Effector memory CD8-positive, alpha-beta T cell (primary cell): ENCODE measurements around the gene TBXAS1.

ENCODE experiments used
- ATAC-seq: fragments of 150-1000 bp; cut with Tn5 transposase; replicated peaks from 2 replicates; pipeline ENCODE4 v1.10.0; 2021; ENCODE audit warnings: mild to moderate bottlenecking, moderate library complexity
- DNase-seq, 3 experiments: peaks; one replicate each; pipeline ENCODE4 v3.0.0; 2021
- H3K27ac Mint-ChIP-seq, 2 donors: one replicate each; pipeline ENCODE4 v1.8.0; 2022; ENCODE audit warnings: mild to moderate bottlenecking in 2 of 2, mixed read lengths in 2 of 2, moderate library complexity in 2 of 2
- H3K27me3 Mint-ChIP-seq, 2 donors: one replicate each; pipeline ENCODE4 v1.8.0; 2022; ENCODE audit warnings: mixed read lengths in 2 of 2
- H3K36me3 Mint-ChIP-seq: one replicate; pipeline ENCODE4 v1.8.0; 2022; ENCODE audit warnings: mild to moderate bottlenecking, moderate library complexity, mixed read lengths; ENCODE audit not compliant: insufficient read depth
- H3K4me1 Mint-ChIP-seq, 2 donors: one replicate each; pipeline ENCODE4 v1.8.0; 2022; ENCODE audit warnings: low read depth in 2 of 2, mixed read lengths in 2 of 2
- H3K4me3 Mint-ChIP-seq, 2 donors: one replicate each; pipeline ENCODE4 v1.8.0; 2022; ENCODE audit warnings: mild to moderate bottlenecking in 2 of 2, mixed read lengths in 2 of 2, moderate library complexity in 2 of 2
- H3K9me3 Mint-ChIP-seq, 2 donors: one replicate each; pipeline ENCODE4 v1.8.0; 2022; ENCODE audit warnings: mixed read lengths in 2 of 2

TBXAS1 gene

DNA sequence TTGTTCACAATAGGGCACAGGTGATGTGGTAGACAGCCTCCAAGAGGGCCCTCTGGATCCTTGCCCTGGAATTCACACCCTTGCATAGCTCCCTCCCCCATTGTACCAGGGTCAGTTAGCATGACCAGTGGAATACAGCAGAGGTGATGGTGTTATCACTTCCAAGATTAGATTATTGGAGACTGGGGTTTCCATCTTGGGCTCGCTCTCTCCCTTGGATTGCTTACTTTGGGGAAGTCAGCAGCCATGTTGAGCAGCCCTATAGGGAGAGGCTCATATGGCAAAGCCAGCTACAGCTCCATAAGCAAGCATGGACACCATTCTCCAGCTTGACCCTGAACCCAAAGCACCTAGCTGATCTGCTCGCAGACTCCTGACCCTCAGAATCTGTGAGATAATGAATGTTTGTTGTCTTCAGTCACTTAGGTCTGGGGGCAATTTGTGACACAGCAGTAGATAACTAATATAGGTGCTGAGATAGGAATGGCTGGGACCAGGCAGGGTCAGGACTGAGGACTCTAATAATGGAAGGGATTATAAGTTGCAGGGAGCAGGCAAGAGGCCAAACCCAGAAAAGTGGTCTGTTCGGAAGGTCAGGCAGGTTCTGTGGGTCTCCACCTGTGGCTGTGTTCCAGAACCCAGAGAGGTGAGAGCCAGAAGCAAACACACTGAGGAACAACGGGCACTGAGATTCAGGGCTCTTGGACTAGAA is 22.9 kb downstream of the TBXAS1 start:
- H3K27ac Mint-ChIP-seq, result no peak overlapping the region
- no peak overlapping the region for H3K4me3 Mint-ChIP-seq
- DNase-seq (no peak), ATAC-seq (no peak)
- H3K27me3 Mint-ChIP-seq, result peaks cover 0 to 6% of the 10 kb centered on the region in 2 donors
- peaks cover 12 to 15% of the 10 kb centered on the region in 2 donors for H3K4me1 Mint-ChIP-seq
- no peaks in the 10 kb centered on the region for H3K9me3 Mint-ChIP-seq
- no peaks in the 10 kb centered on the region for H3K36me3 Mint-ChIP-seq

DNA sequence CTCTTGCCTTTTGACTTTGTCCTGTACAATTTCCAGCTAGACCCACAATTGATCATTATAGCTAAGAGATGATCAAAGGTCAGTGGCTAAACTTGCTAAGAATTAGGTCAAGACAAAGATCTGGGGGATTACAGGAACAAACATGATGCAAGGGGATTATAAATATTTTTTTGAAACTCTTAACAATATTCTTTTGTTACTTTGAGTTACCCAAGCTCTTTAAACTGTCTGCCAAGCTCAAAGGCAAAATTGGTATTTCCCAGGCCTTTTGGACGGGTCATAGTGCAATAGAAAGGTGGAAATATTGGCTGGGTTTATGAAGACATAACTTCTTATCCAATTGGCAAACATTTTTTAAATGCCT is 23.4 kb downstream of the TBXAS1 start:
- DNase-seq, result no peak
- Mint-ChIP-seq H3K9me3 (no peaks in the 10 kb centered on the region), H3K27me3 (peaks cover 0 to 6% of the 10 kb centered on the region in 2 donors), H3K4me3 (no peak overlapping the region), H3K27ac (no peak overlapping the region), H3K36me3 (no peaks in the 10 kb centered on the region), H3K4me1 (peaks cover 12 to 15% of the 10 kb centered on the region in 2 donors)
- no peak for ATAC-seq

DNA sequence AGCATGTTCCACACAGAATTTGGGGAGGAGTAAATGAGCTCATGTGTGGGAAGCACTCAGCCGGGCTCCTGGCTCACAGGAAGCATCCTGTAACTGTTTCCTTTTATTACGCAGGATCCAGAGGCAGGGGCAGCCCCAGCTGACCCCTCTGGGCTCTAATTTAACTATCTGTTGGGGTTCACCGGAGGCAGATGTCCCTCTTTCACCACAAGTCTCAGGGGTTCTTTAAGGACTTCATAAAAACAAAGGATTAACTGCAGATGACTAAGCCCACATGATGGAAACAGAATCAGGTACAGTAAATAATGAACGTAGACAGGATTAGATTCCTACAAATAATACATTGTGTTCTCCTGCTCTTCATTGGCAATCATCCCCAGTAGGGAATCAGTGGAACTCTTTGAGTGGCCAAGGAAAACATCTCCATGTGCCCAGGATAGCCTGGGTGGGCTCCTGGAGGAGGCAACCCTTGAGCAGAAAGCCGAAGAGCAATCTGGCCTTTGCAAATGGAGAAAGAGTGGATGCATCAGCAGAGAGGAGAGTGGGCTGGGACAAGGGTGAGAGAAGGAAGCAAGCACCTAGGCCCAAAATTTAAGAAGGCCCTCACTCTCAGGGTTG is 24.6 kb downstream of the TBXAS1 start:
- no peaks in the 10 kb centered on the region for H3K36me3 Mint-ChIP-seq
- ATAC-seq, result no peak
- H3K4me1 Mint-ChIP-seq, result peaks cover 12 to 15% of the 10 kb centered on the region in 2 donors
- no peak for DNase-seq
- peak overlapping the region in 1 of 2 donors; percentile 35 for H3K27ac Mint-ChIP-seq
- H3K27me3 Mint-ChIP-seq, result peaks cover 0 to 6% of the 10 kb centered on the region in 2 donors
- H3K9me3 Mint-ChIP-seq, result no peaks in the 10 kb centered on the region
- H3K4me3 Mint-ChIP-seq, result no peak overlapping the region

DNA sequence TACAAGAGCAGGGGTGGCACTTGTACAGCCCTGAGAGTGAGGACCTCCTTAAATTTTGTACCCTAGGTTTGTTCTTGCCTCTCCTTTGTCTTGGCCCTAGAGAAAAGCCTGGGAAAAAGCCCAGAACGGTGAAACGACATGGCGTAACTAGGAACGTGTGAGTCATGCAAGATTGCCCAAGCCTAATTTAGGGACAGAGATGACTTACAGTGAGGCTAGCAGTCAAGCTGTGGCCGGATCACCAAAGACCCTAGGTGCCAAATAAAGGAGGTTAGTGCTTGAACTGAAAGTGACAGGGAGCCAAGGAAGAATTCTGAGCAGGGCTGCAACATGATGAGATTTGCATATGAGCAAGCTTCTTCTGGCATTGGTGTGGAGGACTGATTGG is 25.1 kb downstream of the TBXAS1 start:
- Mint-ChIP-seq H3K27me3 (peaks cover 0 to 4% of the 10 kb centered on the region in 2 donors), H3K4me3 (peak overlapping the region in 1 of 2 donors; percentile 1), H3K4me1 (peaks cover 12 to 15% of the 10 kb centered on the region in 2 donors), H3K27ac (peak overlapping the region in 1 of 2 donors; percentile 76), H3K36me3 (no peaks in the 10 kb centered on the region), H3K9me3 (no peaks in the 10 kb centered on the region)
- ATAC-seq (no peak), DNase-seq (no peak)

DNA sequence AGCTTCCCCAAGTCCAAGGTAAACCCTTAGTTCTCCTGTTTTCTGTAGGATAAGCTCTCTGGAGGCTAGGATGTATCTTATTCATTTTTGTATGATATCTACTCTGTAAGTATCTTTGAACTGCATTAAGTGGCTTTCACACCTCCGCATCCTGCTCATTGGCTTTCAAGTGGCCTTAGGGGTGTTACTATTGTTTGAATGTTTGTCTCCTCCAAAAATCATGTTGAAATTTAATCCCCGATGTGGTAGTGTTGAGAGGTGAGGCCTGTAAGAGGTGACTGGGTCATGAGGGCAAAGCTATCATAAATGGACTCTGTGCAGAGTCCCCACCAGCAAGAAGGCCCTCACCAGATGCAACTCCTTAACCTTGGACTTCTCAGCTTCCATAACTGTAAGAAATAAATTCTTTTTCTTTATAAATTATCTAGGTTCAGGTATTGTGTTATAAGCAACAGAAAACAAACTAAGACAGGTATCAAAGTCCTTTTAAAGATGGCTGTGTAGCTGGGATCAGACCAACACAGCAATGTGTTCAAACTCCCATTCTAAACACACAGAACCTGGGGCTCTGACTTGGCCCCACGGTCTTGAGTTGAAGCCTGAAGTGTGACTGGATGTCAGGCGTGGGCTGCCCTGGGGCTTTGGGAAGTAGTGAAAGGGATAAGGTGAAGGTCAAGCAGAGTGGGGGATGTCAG is 25.9 kb downstream of the TBXAS1 start:
- peaks cover 12 to 15% of the 10 kb centered on the region in 2 donors for H3K4me1 Mint-ChIP-seq
- ATAC-seq (peak; percentile 69), DNase-seq (no peak)
- peak overlapping the region in 1 of 2 donors; percentile 15 for H3K4me3 Mint-ChIP-seq
- H3K36me3 Mint-ChIP-seq, result no peaks in the 10 kb centered on the region
- no peaks in the 10 kb centered on the region for H3K27me3 Mint-ChIP-seq
- peak overlapping the region; percentile 32 to 76 for H3K27ac Mint-ChIP-seq
- H3K9me3 Mint-ChIP-seq, result no peaks in the 10 kb centered on the region

DNA sequence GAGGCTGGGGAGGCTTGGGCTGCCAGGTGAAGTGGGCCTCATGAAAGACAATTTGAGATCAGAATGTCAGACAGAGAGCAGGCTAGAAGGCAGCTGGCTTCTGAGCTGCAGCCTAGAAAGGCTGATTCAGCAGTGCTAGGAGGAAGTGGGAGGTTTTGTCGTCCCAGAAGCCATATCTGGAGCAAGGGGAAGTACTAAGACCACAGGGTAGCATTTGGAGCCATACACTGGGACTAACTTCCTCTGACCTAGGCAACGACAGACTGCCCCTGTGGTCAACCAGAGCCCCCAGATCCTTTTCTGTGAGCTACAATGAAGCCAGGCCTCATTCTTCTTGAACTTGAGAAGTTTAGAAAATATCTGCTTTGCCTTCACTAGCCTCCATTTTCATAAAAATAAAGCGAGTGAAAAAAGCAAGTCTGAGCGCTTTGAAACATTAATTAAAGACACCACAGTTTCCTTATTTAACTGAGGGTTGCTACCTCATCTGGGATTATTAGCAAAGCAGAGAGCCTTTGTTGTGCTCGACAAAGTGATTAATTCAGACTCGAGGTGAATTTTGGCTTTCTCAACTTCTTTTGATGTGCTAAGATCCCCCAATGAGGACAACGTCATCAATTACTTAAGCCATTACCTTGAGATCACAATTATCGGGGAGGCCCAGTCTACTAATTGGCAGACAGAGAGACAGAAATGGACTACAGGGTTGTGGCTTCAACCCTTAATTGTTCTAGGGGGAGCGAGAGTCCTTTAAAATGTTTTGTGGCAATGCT is 26.6 kb downstream of the TBXAS1 start:
- no peaks in the 10 kb centered on the region for H3K9me3 Mint-ChIP-seq
- H3K36me3 Mint-ChIP-seq, result no peaks in the 10 kb centered on the region
- DNase-seq, result peak in 1 of 3 experiments; percentile 4
- H3K4me1 Mint-ChIP-seq, result peaks cover 12 to 15% of the 10 kb centered on the region in 2 donors
- H3K27me3 Mint-ChIP-seq, result no peaks in the 10 kb centered on the region
- peak overlapping the region in 1 of 2 donors; percentile 15 for H3K4me3 Mint-ChIP-seq
- peak overlapping the region; percentile 56 to 76 for H3K27ac Mint-ChIP-seq
- peak; percentile 83 for ATAC-seq

DNA sequence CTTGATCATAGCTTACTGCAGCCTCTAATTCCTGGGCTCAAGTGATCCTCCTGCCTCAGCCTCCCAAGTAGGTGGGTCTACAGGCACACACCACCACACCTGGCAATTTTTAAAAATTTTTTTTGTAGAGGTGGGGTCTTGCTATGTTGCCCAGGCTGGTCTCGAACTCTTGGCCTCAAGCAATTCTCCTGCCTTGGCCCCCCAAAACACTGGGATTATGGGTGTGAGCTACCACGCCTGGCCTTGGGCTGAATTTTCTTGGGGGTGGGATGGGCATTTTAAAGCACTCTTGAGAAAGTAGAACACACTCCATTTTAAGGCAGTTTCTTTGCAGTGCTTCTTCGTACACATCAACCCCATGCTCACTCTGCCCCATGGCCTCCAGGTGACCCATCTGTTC is 28.7 kb downstream of the TBXAS1 start:
- H3K27ac Mint-ChIP-seq, result no peak overlapping the region
- H3K27me3 Mint-ChIP-seq, result peaks cover 9 to 11% of the 10 kb centered on the region in 2 donors
- H3K9me3 Mint-ChIP-seq, result no peaks in the 10 kb centered on the region
- H3K4me3 Mint-ChIP-seq, result no peak overlapping the region
- H3K4me1 Mint-ChIP-seq, result peaks cover 12 to 15% of the 10 kb centered on the region in 2 donors
- no peaks in the 10 kb centered on the region for H3K36me3 Mint-ChIP-seq
- ATAC-seq (no peak), DNase-seq (no peak)

DNA sequence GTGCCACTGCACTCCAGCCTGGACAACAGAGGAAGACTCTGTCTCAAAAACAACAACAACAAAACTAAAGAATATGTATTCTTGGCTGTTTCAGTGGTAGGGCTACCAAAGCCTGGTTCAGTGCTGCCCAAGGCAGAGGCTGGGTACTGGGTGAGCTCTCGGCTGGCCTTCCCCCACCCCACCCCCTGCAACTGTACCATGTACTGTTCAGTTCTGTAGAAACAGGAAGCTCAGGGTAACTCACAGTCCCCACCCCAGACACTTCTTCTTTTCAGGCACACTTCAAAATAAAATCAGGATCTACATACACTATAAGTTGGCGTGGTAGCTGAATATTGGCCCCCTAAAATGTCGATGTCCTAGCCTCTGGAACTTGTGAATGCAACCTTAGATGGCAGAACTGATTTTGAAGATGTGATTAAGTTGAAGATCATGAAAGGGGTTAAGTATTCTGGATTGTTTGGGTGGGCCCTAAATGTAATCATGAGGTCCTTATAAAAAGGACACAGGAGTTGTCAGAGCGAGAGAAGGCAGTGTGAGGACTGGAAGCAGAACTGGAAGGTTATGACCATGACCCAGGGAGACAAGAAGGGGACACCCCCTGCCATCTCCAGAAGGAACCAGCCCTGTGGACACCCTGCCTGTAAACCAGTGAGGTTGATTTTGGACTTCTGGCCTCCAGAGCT is 31.2 kb downstream of the TBXAS1 start:
- peak; percentile 47 for ATAC-seq
- peaks cover 0 to 7% of the 10 kb centered on the region in 2 donors for H3K9me3 Mint-ChIP-seq
- H3K4me1 Mint-ChIP-seq, result peaks cover 2 to 3% of the 10 kb centered on the region in 2 donors
- peaks cover 22 to 26% of the 10 kb centered on the region in 2 donors for H3K27me3 Mint-ChIP-seq
- no peaks in the 10 kb centered on the region for H3K36me3 Mint-ChIP-seq
- no peak for DNase-seq
- H3K4me3 Mint-ChIP-seq, result no peak overlapping the region
- H3K27ac Mint-ChIP-seq, result no peak overlapping the region

DNA sequence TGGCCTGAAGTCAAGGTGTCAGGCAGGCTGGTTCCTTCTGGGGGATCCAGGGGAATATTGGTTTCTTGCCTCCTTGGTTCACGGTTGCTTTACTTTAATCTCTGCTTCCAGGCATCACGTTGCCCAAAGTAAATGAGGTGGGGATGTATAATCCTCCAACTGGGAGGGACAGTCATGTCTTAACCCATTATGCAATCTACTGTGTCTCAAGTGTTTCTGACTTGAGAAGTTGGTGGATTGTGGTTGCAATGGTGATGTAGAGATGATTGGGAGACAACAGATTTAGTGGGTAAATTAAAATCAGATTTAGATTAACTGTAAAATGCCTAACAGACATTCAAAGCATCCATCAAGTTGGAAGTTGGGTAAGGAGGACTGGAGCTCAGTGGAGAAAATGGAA is 32.7 kb downstream of the TBXAS1 start:
- Mint-ChIP-seq H3K9me3 (peaks cover 0 to 7% of the 10 kb centered on the region in 2 donors), H3K27ac (no peak overlapping the region), H3K27me3 (peaks cover 25 to 28% of the 10 kb centered on the region in 2 donors), H3K4me3 (no peak overlapping the region), H3K36me3 (no peaks in the 10 kb centered on the region), H3K4me1 (no peaks in the 10 kb centered on the region)
- no peak for DNase-seq
- ATAC-seq, result no peak

DNA sequence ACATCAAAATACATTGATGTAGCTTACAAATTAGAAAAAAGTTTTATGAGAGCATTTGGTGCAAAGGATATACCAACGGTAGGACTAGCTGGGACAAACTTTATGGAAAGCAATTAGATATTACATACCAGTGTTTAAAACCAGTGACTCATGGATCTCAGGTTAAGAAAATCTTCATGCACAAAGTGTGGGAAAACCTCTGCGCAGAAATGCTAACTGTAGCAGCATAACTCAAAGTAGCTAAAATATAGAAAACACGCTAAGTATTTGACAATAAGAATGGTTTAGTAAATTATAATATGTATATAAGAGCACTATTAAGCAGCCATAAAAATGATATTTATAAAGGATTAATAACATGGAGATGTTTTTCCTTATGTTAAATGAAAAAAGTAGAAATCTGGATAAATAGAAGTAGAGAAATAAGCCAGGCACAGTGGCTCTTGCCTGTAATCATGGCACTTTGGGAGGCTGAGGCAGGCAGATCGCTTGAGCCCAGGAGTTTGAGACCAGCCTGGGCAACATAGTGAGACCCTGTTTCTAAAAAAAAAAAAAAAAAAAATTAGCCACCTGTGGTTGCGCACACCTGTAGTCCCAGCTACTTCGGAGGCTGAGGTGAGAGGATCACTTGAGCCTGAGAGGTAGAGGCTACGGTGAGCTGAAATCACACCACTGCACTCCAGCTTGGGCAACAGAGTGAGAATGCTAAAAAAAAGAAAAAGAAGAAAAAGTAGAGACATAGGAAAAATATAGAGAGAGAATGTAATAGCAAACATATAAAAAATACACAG is 37.2 kb downstream of the TBXAS1 start:
- H3K9me3 Mint-ChIP-seq, result peaks cover 0 to 7% of the 10 kb centered on the region in 2 donors
- peaks cover 0 to 2% of the 10 kb centered on the region in 2 donors for H3K4me1 Mint-ChIP-seq
- no peak for DNase-seq
- no peak for ATAC-seq
- H3K36me3 Mint-ChIP-seq, result no peaks in the 10 kb centered on the region
- no peak overlapping the region for H3K4me3 Mint-ChIP-seq
- no peak overlapping the region for H3K27ac Mint-ChIP-seq
- peaks cover 28 to 31% of the 10 kb centered on the region in 2 donors for H3K27me3 Mint-ChIP-seq

DNA sequence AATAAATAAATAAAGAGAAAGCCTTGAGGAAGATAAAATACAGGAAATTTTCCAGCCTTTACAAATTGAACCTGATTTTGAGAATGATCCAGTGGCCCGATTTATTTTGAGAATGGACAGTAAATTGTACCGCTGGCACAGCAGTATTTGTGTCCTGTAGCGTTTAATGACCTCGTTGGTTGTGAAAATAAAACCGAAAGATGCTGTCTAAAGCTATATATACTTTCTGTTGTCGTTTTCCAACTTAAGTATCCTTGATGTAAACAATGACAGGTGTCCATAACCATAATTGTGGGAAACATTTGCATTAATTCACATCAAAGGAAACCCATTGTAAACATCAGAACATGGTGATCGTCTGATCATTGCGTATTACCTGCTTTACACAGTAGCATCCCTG is 38.8 kb downstream of the TBXAS1 start:
- no peak for ATAC-seq
- peaks cover 17 to 22% of the 10 kb centered on the region in 2 donors for H3K27me3 Mint-ChIP-seq
- H3K4me1 Mint-ChIP-seq, result peaks cover 0 to 2% of the 10 kb centered on the region in 2 donors
- no peak overlapping the region for H3K27ac Mint-ChIP-seq
- no peaks in the 10 kb centered on the region for H3K36me3 Mint-ChIP-seq
- peaks cover 0 to 7% of the 10 kb centered on the region in 2 donors for H3K9me3 Mint-ChIP-seq
- H3K4me3 Mint-ChIP-seq, result no peak overlapping the region
- DNase-seq, result no peak

DNA sequence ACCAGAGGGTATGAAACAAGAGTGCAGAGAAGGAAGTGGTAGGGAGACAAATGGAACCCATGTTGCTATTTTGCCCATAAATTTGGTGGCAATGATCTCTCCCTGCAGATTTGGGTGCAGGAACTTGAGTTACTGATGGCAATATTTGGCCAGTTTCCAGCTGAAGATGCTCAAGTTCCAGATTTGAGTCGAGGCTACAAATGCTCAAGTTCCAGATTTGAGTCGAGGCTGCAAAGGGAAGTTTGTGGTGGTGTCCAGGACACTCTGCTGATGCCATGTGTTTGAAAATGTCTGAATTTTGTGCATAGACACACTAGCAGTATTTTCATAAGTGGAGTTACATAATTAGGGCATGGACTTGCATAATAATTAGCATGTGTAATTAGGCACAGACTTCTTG is 40.8 kb downstream of the TBXAS1 start:
- H3K36me3 Mint-ChIP-seq, result no peaks in the 10 kb centered on the region
- no peak overlapping the region for H3K27ac Mint-ChIP-seq
- H3K4me1 Mint-ChIP-seq, result peaks cover 0 to 2% of the 10 kb centered on the region in 2 donors
- no peak overlapping the region for H3K4me3 Mint-ChIP-seq
- DNase-seq (no peak), ATAC-seq (no peak)
- H3K9me3 Mint-ChIP-seq, result no peaks in the 10 kb centered on the region
- H3K27me3 Mint-ChIP-seq, result peaks cover 5 to 13% of the 10 kb centered on the region in 2 donors
